ENCODE data around the gene NPW. TPM values are rescaled to one million over a fixed set of nuclear protein-coding genes. Genes with fewer than 3 reads are reported as not detected.

The NPW gene
- total and polyA plus RNA-seq, 2 donors (not counting 1 experiment from before 2014, with no cell fraction given): 0.20 to 0.99 TPM

DNA sequence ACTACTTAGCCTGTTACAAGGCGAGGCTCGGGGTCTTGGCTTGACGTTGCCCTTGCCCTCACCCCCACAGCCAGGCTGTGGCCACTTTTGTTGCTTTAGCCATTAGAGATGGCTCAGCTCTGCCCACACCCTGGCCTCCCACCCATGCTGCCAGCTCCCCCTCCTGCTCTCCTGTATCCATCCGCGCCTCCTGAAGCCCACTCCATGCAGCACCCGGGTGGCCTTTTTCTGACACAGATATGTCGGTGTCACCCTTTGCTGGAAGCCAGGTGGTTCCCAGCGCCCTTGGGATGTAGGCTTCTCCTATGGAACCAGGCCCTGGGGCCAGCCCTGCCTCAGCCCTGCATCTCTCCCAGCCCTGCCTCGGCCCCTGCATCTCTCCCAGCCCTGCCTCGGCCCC, 37.9 kb downstream of the NPW start:
- Histone ChIP-seq H3K36me3 (ENCODE audit: control insufficient read depth, insufficient read depth, low read length) (peaks cover 40% of the 10 kb centered on the region), H3K4me3 (replicated peaks in 1 of 4; ENCODE audit: control extremely low read depth in 1 of 4, insufficient read depth in 1 of 4, low read depth in 3 of 4, low read length in 4 of 4) (no peak overlapping the region), H3K4me2 (ENCODE audit: extremely low read depth, insufficient read depth, low read length) (no peak overlapping the region), H4K20me1 (ENCODE audit: control insufficient read depth, extremely low read depth, insufficient read depth, low read length) (no peaks in the 10 kb centered on the region), H3K4me1 (ENCODE audit: control insufficient read depth, extremely low read depth, insufficient read depth, low read length) (no peaks in the 10 kb centered on the region), H3K27ac (ENCODE audit: insufficient read depth, low read length) (no peak overlapping the region), H3K9me3 (ENCODE audit: control insufficient read depth, insufficient read depth, low read depth, low read length) (no peaks in the 10 kb centered on the region), H2AFZ (ENCODE audit: low read length) (no peak overlapping the region), H3K27me3 (ENCODE audit: control insufficient read depth, insufficient read depth, low read length) (no peaks in the 10 kb centered on the region), H3K9ac (ENCODE audit: insufficient read depth, low read length) (no peak overlapping the region), H3K79me2 (ENCODE audit: control insufficient read depth, insufficient read depth, low read length) (no peaks in the 10 kb centered on the region)
- no peak for DNase-seq (ENCODE audit: low read depth in 2 of 2)
- TF ChIP-seq, protein P1, sequence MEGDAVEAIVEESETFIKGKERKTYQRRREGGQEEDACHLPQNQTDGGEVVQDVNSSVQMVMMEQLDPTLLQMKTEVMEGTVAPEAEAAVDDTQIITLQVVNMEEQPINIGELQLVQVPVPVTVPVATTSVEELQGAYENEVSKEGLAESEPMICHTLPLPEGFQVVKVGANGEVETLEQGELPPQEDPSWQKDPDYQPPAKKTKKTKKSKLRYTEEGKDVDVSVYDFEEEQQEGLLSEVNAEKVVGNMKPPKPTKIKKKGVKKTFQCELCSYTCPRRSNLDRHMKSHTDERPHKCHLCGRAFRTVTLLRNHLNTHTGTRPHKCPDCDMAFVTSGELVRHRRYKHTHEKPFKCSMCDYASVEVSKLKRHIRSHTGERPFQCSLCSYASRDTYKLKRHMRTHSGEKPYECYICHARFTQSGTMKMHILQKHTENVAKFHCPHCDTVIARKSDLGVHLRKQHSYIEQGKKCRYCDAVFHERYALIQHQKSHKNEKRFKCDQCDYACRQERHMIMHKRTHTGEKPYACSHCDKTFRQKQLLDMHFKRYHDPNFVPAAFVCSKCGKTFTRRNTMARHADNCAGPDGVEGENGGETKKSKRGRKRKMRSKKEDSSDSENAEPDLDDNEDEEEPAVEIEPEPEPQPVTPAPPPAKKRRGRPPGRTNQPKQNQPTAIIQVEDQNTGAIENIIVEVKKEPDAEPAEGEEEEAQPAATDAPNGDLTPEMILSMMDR (conservative IDR thresholded peaks at IDR 0.05 in 1 of 2, IDR thresholded peaks at IDR 0.05 in 1 of 2; ENCODE audit: low read depth in 1 of 2, low read length in 2 of 2): no peak
- TF ChIP-seq EZH2 (IDR thresholded peaks at IDR 0.05; ENCODE audit: low read length, missing control alignments): no peak

DNA sequence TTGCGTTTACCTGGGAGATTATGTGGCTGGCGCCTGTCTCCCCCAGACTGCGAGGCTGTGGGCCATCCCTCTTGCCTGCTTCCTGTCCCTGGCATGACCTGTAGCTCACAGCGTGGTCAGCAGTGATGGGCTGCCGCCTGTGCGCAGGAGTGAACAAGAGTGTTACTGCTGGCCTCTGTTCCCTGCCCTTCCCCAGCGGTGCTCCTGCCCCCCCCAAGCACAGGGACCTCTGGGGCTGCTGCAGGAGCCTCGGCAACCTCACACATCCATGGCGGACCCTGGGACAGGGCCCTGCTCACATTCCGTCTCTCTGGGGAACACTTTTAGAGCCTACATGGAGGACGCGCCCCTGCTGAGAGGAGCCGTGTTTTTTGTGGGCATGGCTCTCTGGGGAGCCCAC, 38.8 kb downstream of the NPW start:
- DNase-seq (ENCODE audit: low read depth in 2 of 2): no peak
- Histone ChIP-seq H3K27me3 (ENCODE audit: control insufficient read depth, insufficient read depth, low read length) (no peaks in the 10 kb centered on the region), H3K4me1 (ENCODE audit: control insufficient read depth, extremely low read depth, insufficient read depth, low read length) (no peaks in the 10 kb centered on the region), H3K36me3 (ENCODE audit: control insufficient read depth, insufficient read depth, low read length) (peaks cover 33% of the 10 kb centered on the region), H3K4me2 (ENCODE audit: extremely low read depth, insufficient read depth, low read length) (no peak overlapping the region), H3K27ac (ENCODE audit: insufficient read depth, low read length) (no peak overlapping the region), H2AFZ (ENCODE audit: low read length) (no peak overlapping the region), H3K9me3 (ENCODE audit: control insufficient read depth, insufficient read depth, low read depth, low read length) (no peaks in the 10 kb centered on the region), H3K79me2 (ENCODE audit: control insufficient read depth, insufficient read depth, low read length) (no peaks in the 10 kb centered on the region), H3K4me3 (replicated peaks in 1 of 4; ENCODE audit: control extremely low read depth in 1 of 4, insufficient read depth in 1 of 4, low read depth in 3 of 4, low read length in 4 of 4) (no peak overlapping the region), H4K20me1 (ENCODE audit: control insufficient read depth, extremely low read depth, insufficient read depth, low read length) (no peaks in the 10 kb centered on the region), H3K9ac (ENCODE audit: insufficient read depth, low read length) (no peak overlapping the region)
- TF ChIP-seq EZH2 (IDR thresholded peaks at IDR 0.05; ENCODE audit: low read length, missing control alignments): no peak
- TF ChIP-seq, protein P1 (conservative IDR thresholded peaks at IDR 0.05 in 1 of 2, IDR thresholded peaks at IDR 0.05 in 1 of 2; ENCODE audit: low read depth in 1 of 2, low read length in 2 of 2): no peak

DNA sequence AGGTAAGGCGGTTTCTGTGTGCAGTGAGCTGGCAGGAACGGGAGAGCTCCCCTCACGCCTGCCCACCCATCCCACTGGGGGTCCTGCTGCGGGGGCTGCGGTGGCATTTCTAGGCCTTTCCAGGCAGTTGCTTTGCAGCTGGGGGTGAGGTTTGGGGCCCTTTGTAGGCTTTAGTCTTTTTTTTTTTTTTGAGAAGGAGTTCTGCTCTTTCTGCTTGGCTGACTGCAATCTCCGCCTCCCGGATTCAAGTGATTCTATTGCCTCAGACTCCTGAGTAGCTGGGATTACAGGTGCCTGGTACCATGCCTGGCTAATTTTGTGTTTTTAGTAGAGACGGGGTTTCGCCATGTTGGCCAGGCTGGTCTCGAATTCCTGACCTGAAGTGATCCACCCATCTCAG, 39.3 kb downstream of the NPW start:
- DNase-seq (ENCODE audit: low read depth in 2 of 2): no peak
- peaks cover 34% of the 10 kb centered on the region for H3K36me3 ChIP-seq (ENCODE audit: control insufficient read depth, insufficient read depth, low read length)

More for the DNA sequence above, 39.3 kb downstream of the NPW start:
- Histone ChIP-seq H3K27ac (ENCODE audit: insufficient read depth, low read length) (no peak overlapping the region), H3K9me3 (ENCODE audit: control insufficient read depth, insufficient read depth, low read depth, low read length) (no peaks in the 10 kb centered on the region), H3K4me1 (ENCODE audit: control insufficient read depth, extremely low read depth, insufficient read depth, low read length) (no peaks in the 10 kb centered on the region), H3K4me2 (ENCODE audit: extremely low read depth, insufficient read depth, low read length) (no peak overlapping the region), H2AFZ (ENCODE audit: low read length) (no peak overlapping the region), H3K27me3 (ENCODE audit: control insufficient read depth, insufficient read depth, low read length) (no peaks in the 10 kb centered on the region), H3K79me2 (ENCODE audit: control insufficient read depth, insufficient read depth, low read length) (no peaks in the 10 kb centered on the region), H3K4me3 (replicated peaks in 1 of 4; ENCODE audit: control extremely low read depth in 1 of 4, insufficient read depth in 1 of 4, low read depth in 3 of 4, low read length in 4 of 4) (no peak overlapping the region), H4K20me1 (ENCODE audit: control insufficient read depth, extremely low read depth, insufficient read depth, low read length) (no peaks in the 10 kb centered on the region), H3K9ac (ENCODE audit: insufficient read depth, low read length) (no peak overlapping the region)
- TF ChIP-seq EZH2 (IDR thresholded peaks at IDR 0.05; ENCODE audit: low read length, missing control alignments): no peak
- TF ChIP-seq, protein P1 (conservative IDR thresholded peaks at IDR 0.05 in 1 of 2, IDR thresholded peaks at IDR 0.05 in 1 of 2; ENCODE audit: low read depth in 1 of 2, low read length in 2 of 2): no peak
